Vagina (tissue), 2 donors: Measurements from ENCODE around the gene SBK1.

ENCODE experiments used
- CTCF ChIP-seq, 3 experiments: fragments of 450-650 bp in 2 of 3; fragments of 200-600 bp in 1 of 3; sonication (generic) in 1 of 3; IDR thresholded peaks; one replicate each; pipeline ENCODE4 v1.5.1; 2017 to 2019; ENCODE audit warnings: antibody characterized with exemption in 3 of 3, mild to moderate bottlenecking in 2 of 3, moderate library complexity in 2 of 3
- POLR2A ChIP-seq, 2 donors: fragments of 450-650 bp; IDR thresholded peaks; one replicate each; pipeline ENCODE4 v1.6.1; 2017; ENCODE audit warnings: antibody characterized with exemption in 2 of 2, mild to moderate bottlenecking in 2 of 2, moderate library complexity in 2 of 2
- POLR2AphosphoS5 ChIP-seq, 2 donors: sonication (generic); formaldehyde crosslinking; IDR thresholded peaks; one replicate each; pipeline ENCODE4 v1.9.0; 2017; ENCODE audit warnings: antibody characterized with exemption in 2 of 2, mild to moderate bottlenecking in 2 of 2, low read depth in 1 of 2; ENCODE audit not compliant: insufficient read depth in 1 of 2

GRCh38 chr16:28280881-28281836, 11.2 kb upstream of the SBK1 start:
- TF ChIP-seq CTCF (IDR thresholded peaks at IDR 0.05) (no peak), POLR2AphosphoS5 (IDR thresholded peaks at IDR 0.05; ENCODE audit: insufficient read depth in 1 of 2, low read depth in 1 of 2) (no peak), POLR2A (IDR thresholded peaks at IDR 0.05) (no peak)
